GM12878 (cell line): ENCODE results near the gene UBXN6. TPM values are rescaled to one million over a fixed set of nuclear protein-coding genes. Genes with fewer than 3 reads are reported as not detected.
A peak's percentile ranks its signal among the peaks of the same experiment; 100 is the strongest.

Source experiments
- ATF3 ChIP-seq: IDR thresholded peaks from 2 replicates; pipeline ENCODE4 v1.6.1; 2011; ENCODE audit warnings: low read depth, mild to moderate bottlenecking, low read length, moderate library complexity, borderline replicate concordance; ENCODE audit errors: extremely low read depth
- BCL11A ChIP-seq: IDR thresholded peaks from 2 replicates; pipeline ENCODE4 v1.6.1; 2011; ENCODE audit warnings: low read depth, low read length
- BCLAF1 ChIP-seq: fragments of 450-650 bp; IDR thresholded peaks from 2 replicates; pipeline ENCODE4 v1.6.1; 2017; ENCODE audit warnings: antibody characterized with exemption, mild to moderate bottlenecking, moderate library complexity
- CHD4 ChIP-seq: fragments of 200-600 bp; sonication (generic); IDR thresholded peaks from 2 replicates; pipeline ENCODE4 v1.6.1; 2016; ENCODE audit warnings: mild to moderate bottlenecking
- E4F1 ChIP-seq: fragments of 450-650 bp; IDR thresholded peaks from 2 replicates; pipeline ENCODE4 v1.6.1; 2018; ENCODE audit warnings: borderline replicate concordance, mild to moderate bottlenecking; ENCODE audit not compliant: partially characterized antibody
- IKZF1 ChIP-seq: fragments of 450-650 bp; conservative IDR thresholded peaks from 2 replicates; pipeline ENCODE4 v1.6.1; 2017; ENCODE audit warnings: antibody characterized with exemption, mild to moderate bottlenecking
- MTA2 ChIP-seq: fragments of 450-650 bp; IDR thresholded peaks from 2 replicates; pipeline ENCODE4 v1.6.1; 2016; ENCODE audit warnings: low read depth, mild to moderate bottlenecking, moderate library complexity
- POLR2AphosphoS5 ChIP-seq: IDR thresholded peaks from 2 replicates; pipeline ENCODE4 v1.6.1; 2011; ENCODE audit warnings: mild to moderate bottlenecking, low read length, inconsistent platforms
- RAD21 ChIP-seq: IDR thresholded peaks from 2 replicates; pipeline ENCODE4 v1.6.1; 2011; ENCODE audit warnings: mild to moderate bottlenecking, low read depth, low read length, moderate library complexity; ENCODE audit not compliant: insufficient read depth
- SMAD5 ChIP-seq: IDR thresholded peaks from 2 replicates; pipeline ENCODE4 v1.6.1; 2016; ENCODE audit warnings: antibody characterized with exemption, low read depth
- SP1 ChIP-seq: IDR thresholded peaks from one replicate; pipeline ENCODE4 v1.6.1; 2011; ENCODE audit warnings: low read depth, low read length
- SPI1 ChIP-seq: IDR thresholded peaks from 2 replicates; pipeline ENCODE4 v1.6.1; 2011; ENCODE audit warnings: low read depth, mild to moderate bottlenecking, low read length, moderate library complexity, borderline replicate concordance; ENCODE audit not compliant: insufficient read depth
- SRF ChIP-seq, 2 experiments: IDR thresholded peaks; 2 replicates each; pipeline ENCODE4 v1.6.1; 2011; ENCODE audit warnings: low read depth in 2 of 2, low read length in 2 of 2, mild to moderate bottlenecking in 1 of 2, moderate library complexity in 1 of 2
- STAT3 ChIP-seq: IDR thresholded peaks from 2 replicates; pipeline ENCODE4 v1.6.1; 2011; ENCODE audit warnings: low read depth, low read length, improper control_type of control experiment
- TBL1XR1 ChIP-seq: IDR thresholded peaks from 2 replicates; pipeline ENCODE4 v1.6.1; 2012; ENCODE audit warnings: low read depth, low read length, improper control_type of control experiment
- ZBED1 ChIP-seq: IDR thresholded peaks from 2 replicates; pipeline ENCODE4 v1.6.1; 2016; ENCODE audit warnings: borderline replicate concordance
- ZBTB33 ChIP-seq: fragments of 450-650 bp; IDR thresholded peaks from 2 replicates; pipeline ENCODE4 v1.6.1; 2017; ENCODE audit warnings: mild to moderate bottlenecking
- ZNF207 ChIP-seq: fragments of 450-650 bp; IDR thresholded peaks from 2 replicates; pipeline ENCODE4 v1.6.1; 2014; ENCODE audit warnings: antibody characterized with exemption, mild to moderate bottlenecking, borderline replicate concordance
- ZNF217 ChIP-seq: fragments of 450-650 bp; IDR thresholded peaks from 2 replicates; pipeline ENCODE4 v1.6.1; 2017; ENCODE audit warnings: antibody characterized with exemption, mild to moderate bottlenecking
- ZNF384 ChIP-seq: IDR thresholded peaks from 2 replicates; pipeline ENCODE4 v1.6.1; 2012; ENCODE audit warnings: low read depth, mild to moderate bottlenecking, low read length, improper control_type of control experiment, borderline replicate concordance
- polyA plus RNA-seq, 11 experiments: library from polyadenylated mRNA; depleted of rRNA in 4 of 11; unstranded in 6 of 11; stranded (reverse) in 5 of 11; fragments of >200 nt; fragmentation: Nextera tagmentation in 4 of 11; fragmentation: Illumina TruSeq in 1 of 11; extraction: Ambion mirVana in 4 of 11; extraction: Trizol in 1 of 11; gene quantifications; 1 replicate in 1 of 11; 2 replicates in 10 of 11; pipeline versions ENCODE4 v1.2.1 to v1.2.3, GENCODE V29; 2011 to 2016; ENCODE audit warnings: inconsistent platforms in 2 of 11, missing spikeins in 2 of 11, low read depth in 1 of 11
- total RNA-seq, 4 experiments: library from RNA; depleted of rRNA in 3 of 4; stranded (reverse); fragments of >200 nt in 3 of 4; fragmentation: Illumina TruSeq in 1 of 4; extraction: Trizol in 1 of 4; gene quantifications; 2 replicates each; pipeline versions ENCODE4 v1.2.1 to v1.2.3, GENCODE V29; 2013 to 2021

UBXN6 gene
- total and polyA plus RNA-seq, 10 of the 15 experiments (the other 5 are each of a cell fraction or from before 2014, with no cell fraction given): 0.47 to 50.8 (median 13.0) TPM

GRCh38 chr19:4400135-4400936 lies 57.3 kb downstream of the UBXN6 start, which contains the start of gene SH3GL1 (continued):
- TF ChIP-seq STAT3 (no peak), SPI1 (no peak), MTA2 (no peak), IKZF1 (peak; percentile 82), ZNF207 (peak; percentile 46; the same call in 1 of the 2 replicates), SRF (IDR thresholded peaks at IDR 0.05; ENCODE audit: low read depth in 2 of 2, low read length in 2 of 2) (peak in 1 of 2 experiments; percentile 7; a peak in 1 of 4 replicates), TBL1XR1 (0 out of 2 replicates have a peak, but pooled peaks have one; percentile 53), ZBED1 (no peak), BCLAF1 (no peak), SP1 (peak; percentile 67), POLR2AphosphoS5 (peak; percentile 64; the same call in 1 of the 2 replicates), ZBTB33 (no peak), E4F1 (no peak), CHD4 (no peak), ZNF384 (peak; percentile 39; the same call in 1 of the 2 replicates), RAD21 (peak; percentile 63), BCL11A (no peak), ATF3 (no peak), SMAD5 (no peak), ZNF217 (0 out of 2 replicates have a peak, but pooled peaks have one; percentile 45)
